ENCODE results near the gene PRSS33.

GRCh38 chr16:2745116-2745890 lies 42.1 kb downstream of the PRSS33 start:
- TF ChIP-seq CTCF (conservative IDR thresholded peaks at IDR 0.05; ENCODE audit: low read length) (no peak), EZH2phosphoT487 (IDR thresholded peaks at IDR 0.05; ENCODE audit: borderline replicate concordance) (no peak)

All from Loucy (cell line).